ENCODE results near the gene DROSHA. TPM values are rescaled to one million over a fixed set of nuclear protein-coding genes. Genes with fewer than 3 reads are reported as not detected.

Gene DROSHA, protein sequence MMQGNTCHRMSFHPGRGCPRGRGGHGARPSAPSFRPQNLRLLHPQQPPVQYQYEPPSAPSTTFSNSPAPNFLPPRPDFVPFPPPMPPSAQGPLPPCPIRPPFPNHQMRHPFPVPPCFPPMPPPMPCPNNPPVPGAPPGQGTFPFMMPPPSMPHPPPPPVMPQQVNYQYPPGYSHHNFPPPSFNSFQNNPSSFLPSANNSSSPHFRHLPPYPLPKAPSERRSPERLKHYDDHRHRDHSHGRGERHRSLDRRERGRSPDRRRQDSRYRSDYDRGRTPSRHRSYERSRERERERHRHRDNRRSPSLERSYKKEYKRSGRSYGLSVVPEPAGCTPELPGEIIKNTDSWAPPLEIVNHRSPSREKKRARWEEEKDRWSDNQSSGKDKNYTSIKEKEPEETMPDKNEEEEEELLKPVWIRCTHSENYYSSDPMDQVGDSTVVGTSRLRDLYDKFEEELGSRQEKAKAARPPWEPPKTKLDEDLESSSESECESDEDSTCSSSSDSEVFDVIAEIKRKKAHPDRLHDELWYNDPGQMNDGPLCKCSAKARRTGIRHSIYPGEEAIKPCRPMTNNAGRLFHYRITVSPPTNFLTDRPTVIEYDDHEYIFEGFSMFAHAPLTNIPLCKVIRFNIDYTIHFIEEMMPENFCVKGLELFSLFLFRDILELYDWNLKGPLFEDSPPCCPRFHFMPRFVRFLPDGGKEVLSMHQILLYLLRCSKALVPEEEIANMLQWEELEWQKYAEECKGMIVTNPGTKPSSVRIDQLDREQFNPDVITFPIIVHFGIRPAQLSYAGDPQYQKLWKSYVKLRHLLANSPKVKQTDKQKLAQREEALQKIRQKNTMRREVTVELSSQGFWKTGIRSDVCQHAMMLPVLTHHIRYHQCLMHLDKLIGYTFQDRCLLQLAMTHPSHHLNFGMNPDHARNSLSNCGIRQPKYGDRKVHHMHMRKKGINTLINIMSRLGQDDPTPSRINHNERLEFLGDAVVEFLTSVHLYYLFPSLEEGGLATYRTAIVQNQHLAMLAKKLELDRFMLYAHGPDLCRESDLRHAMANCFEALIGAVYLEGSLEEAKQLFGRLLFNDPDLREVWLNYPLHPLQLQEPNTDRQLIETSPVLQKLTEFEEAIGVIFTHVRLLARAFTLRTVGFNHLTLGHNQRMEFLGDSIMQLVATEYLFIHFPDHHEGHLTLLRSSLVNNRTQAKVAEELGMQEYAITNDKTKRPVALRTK (N-terminal part only)
- total RNA-seq (ENCODE audit: low replicate concordance), result 81.7 and 97.3 TPM in 2 replicates
- long read RNA-seq, partial matches to known transcripts, result 31 of 34 reads
- long read RNA-seq, other reads (novel, unspliced or antisense), result 2 of 34 reads

- peaks cover 31% of the 10 kb centered on the region for H3K36me3 Mint-ChIP-seq
- DNase-seq (ENCODE audit: extremely low spot score, unreplicated experiment), result peak; percentile 93
- H3K4me3 Mint-ChIP-seq, result peak within 1 kb of the TSS; percentile 98
- H3K27ac Mint-ChIP-seq, result peak within 1 kb of the TSS; percentile 91
- peaks cover 27% of the 10 kb centered on the region for H3K4me1 Mint-ChIP-seq (ENCODE audit: unreplicated experiment)
- H3K27me3 Mint-ChIP-seq, result no peaks in the 10 kb centered on the region
- peak; percentile 12 for TF ChIP-seq CTCF (conservative IDR thresholded peaks at IDR 0.05)
- no peaks in the 10 kb centered on the region for H3K9me3 Mint-ChIP-seq
These were observed at the start of gene DROSHA, which contains the start of gene C5orf22 for GRCh38 chr5:31531888-31532547. TSS of gene DROSHA (minus strand) at chr5:31532093. CDS start at chr5:31529059, 3,034 bp downstream. TSS of gene C5orf22 (plus strand) at chr5:31532301. CDS start at chr5:31532393, 92 bp downstream.

DNA sequence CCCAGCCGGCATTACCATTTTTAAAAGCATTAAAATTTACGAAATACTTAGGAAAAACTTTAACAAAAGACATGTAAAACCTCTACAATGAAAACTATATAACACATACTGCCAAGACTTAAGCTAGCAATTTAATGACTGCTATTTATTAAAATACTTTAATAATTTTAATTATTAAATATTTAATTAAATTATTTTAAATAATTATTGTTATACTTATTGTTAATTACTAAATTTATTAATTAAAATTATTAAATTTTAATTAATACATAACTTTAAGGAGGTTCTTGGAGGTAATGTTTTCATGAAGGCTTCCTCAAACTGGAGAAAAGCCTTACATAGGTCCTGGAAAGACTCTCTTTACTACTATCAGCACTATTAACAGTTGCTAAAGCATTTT lies 47.7 kb upstream of the DROSHA start:
- DNase-seq (ENCODE audit: extremely low spot score, unreplicated experiment), result no peak
- Mint-ChIP-seq H3K27me3 (peaks cover 8% of the 10 kb centered on the region), H3K27ac (no peak overlapping the region), H3K4me1 (ENCODE audit: unreplicated experiment) (no peaks in the 10 kb centered on the region), H3K4me3 (no peak overlapping the region), H3K36me3 (no peaks in the 10 kb centered on the region), H3K9me3 (no peaks in the 10 kb centered on the region)
- no peak for TF ChIP-seq CTCF (conservative IDR thresholded peaks at IDR 0.05)

GRCh38 chr5:31577438-31577837 lies 45.5 kb upstream of the DROSHA start:
- no peaks in the 10 kb centered on the region for H3K36me3 Mint-ChIP-seq
- no peak for DNase-seq (ENCODE audit: extremely low spot score, unreplicated experiment)
- H3K9me3 Mint-ChIP-seq, result no peaks in the 10 kb centered on the region
- H3K4me3 Mint-ChIP-seq, result no peak overlapping the region
- H3K27ac Mint-ChIP-seq, result no peak overlapping the region
- H3K4me1 Mint-ChIP-seq (ENCODE audit: unreplicated experiment), result no peaks in the 10 kb centered on the region
- no peak for TF ChIP-seq CTCF (conservative IDR thresholded peaks at IDR 0.05)
- peaks cover 7% of the 10 kb centered on the region for H3K27me3 Mint-ChIP-seq

DNA sequence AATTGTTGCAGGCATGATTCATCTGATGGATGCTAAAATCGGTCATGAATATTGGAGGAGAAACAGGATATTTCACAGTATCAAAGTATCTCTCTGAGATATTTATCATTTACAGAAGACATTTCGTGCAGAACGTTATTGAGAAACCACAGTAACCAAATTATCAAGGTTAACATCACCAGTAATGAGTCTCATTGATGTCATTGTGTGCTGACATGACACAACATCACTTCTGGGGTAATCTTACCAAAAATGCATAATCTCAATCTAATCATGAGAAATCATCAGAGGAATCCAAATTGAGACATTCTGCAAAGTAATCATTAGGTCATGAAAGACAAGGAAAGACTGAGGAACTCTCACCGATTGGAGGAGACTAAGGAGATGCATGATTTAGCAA lies 42.9 kb upstream of the DROSHA start:
- no peak overlapping the region for H3K27ac Mint-ChIP-seq
- H3K9me3 Mint-ChIP-seq, result no peaks in the 10 kb centered on the region
- no peak for TF ChIP-seq CTCF (conservative IDR thresholded peaks at IDR 0.05)
- H3K36me3 Mint-ChIP-seq, result no peaks in the 10 kb centered on the region
- peaks cover 5% of the 10 kb centered on the region for H3K27me3 Mint-ChIP-seq
- no peaks in the 10 kb centered on the region for H3K4me1 Mint-ChIP-seq (ENCODE audit: unreplicated experiment)
- no peak for DNase-seq (ENCODE audit: extremely low spot score, unreplicated experiment)
- H3K4me3 Mint-ChIP-seq, result no peak overlapping the region
